Activated CD8-positive, alpha-beta T cell treated with anti-CD3 and anti-CD28 coated beads for 36 hours (primary cell): ENCODE measurements around the gene CRTC1. TPM values are rescaled to one million over a fixed set of nuclear protein-coding genes. Genes with fewer than 3 reads are reported as not detected.

Experiments used
- ATAC-seq: fragments of 200-7000 bp; cut with Tn5 transposase; one replicate; pipeline ENCODE4 v1.10.0; 2021; ENCODE audit warnings: mild to moderate bottlenecking, moderate library complexity
- CTCF ChIA-PET: fragments of 350-600 bp; sonication (Branson Sonifier 250); formaldehyde crosslinking; loops from one replicate; lab custom pipeline; 2021; ENCODE audit warnings: antibody characterized with exemption; lab: Charles Lee
- POLR2A ChIA-PET: fragments of 350-600 bp; sonication (Branson Sonifier 250); formaldehyde crosslinking; loops from one replicate; lab custom pipeline; 2021; ENCODE audit warnings: antibody characterized with exemption; lab: Charles Lee
- DNase-seq: peaks from one replicate; pipeline ENCODE4 v3.0.0-alpha.2; 2020
- H3K27ac Mint-ChIP-seq: one replicate; pipeline ENCODE4 v1.8.0; 2021; ENCODE audit warnings: mild to moderate bottlenecking, mixed read lengths
- H3K27me3 Mint-ChIP-seq: one replicate; pipeline ENCODE4 v1.8.0; 2021; ENCODE audit warnings: mixed read lengths
- H3K36me3 Mint-ChIP-seq: one replicate; pipeline ENCODE4 v1.8.0; 2021; ENCODE audit warnings: low read depth, mixed read lengths
- H3K4me1 Mint-ChIP-seq: one replicate; pipeline ENCODE4 v1.8.0; 2021; ENCODE audit warnings: low read depth, mixed read lengths
- H3K4me3 Mint-ChIP-seq: one replicate; pipeline ENCODE4 v1.8.0; 2021; ENCODE audit warnings: mild to moderate bottlenecking, moderate library complexity, mixed read lengths
- H3K9me3 Mint-ChIP-seq: one replicate; pipeline ENCODE4 v1.8.0; 2021; ENCODE audit warnings: mixed read lengths
- intact Hi-C: fragments of 100-400 bp; cut with micrococcal nuclease; formaldehyde crosslinking; loops from one replicate; pipeline ENCODE4 v1.10.0; 2022
- total RNA-seq, 2 experiments: library from RNA; stranded (reverse); gene quantifications; one replicate each; pipeline ENCODE4 v1.2.3, GENCODE V29; 2021
- TF ChIP-seq, protein P1 (sequence below): fragments of 200-600 bp; IDR thresholded peaks from one replicate; pipeline ENCODE4 v1.8.0; 2022; ENCODE audit warnings: antibody characterized with exemption, mild to moderate bottlenecking

The CRTC1 gene
- total RNA-seq, 2 experiments from 2014 or later = 4.4 to 4.5 TPM

DNA sequence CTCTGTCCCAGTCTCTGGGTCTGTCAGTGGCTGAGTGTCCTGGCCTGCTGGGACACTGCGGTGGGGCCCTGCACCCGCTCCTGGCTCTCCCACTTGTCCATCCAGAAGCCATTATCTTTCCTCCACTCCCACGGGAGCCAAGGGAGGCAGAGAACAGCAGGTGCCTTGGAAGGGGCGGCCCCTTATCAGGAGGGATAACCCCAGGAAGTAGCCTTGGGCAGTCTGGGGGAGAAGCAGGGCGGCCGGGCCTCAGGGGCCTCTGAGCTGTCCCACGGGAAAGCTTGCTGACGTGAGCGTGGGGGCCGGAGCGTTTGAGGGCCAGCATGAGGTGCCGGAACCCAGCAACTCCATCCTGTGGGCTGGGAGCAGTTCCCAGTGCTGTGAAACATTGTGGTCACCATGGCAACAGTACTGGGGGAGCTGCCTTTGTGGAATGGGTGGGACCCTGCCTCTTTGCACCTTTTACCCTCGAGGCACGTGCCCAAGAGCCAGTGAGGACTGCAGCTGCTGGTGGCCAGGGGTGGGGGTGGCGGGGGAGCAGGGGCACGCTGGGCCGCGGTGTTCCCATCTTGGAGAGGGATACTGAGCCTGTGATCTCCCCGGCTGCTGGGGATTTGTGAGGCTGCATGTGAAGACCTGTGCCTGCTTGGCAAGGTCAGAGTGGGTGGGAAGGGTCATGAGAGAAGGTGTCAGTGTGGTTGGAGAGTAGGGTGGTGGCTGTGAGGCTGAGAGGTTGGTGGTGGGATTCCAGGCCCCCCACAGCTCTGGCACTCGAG lies 25.7 kb upstream of the CRTC1 start:
- TF ChIP-seq, protein P1, sequence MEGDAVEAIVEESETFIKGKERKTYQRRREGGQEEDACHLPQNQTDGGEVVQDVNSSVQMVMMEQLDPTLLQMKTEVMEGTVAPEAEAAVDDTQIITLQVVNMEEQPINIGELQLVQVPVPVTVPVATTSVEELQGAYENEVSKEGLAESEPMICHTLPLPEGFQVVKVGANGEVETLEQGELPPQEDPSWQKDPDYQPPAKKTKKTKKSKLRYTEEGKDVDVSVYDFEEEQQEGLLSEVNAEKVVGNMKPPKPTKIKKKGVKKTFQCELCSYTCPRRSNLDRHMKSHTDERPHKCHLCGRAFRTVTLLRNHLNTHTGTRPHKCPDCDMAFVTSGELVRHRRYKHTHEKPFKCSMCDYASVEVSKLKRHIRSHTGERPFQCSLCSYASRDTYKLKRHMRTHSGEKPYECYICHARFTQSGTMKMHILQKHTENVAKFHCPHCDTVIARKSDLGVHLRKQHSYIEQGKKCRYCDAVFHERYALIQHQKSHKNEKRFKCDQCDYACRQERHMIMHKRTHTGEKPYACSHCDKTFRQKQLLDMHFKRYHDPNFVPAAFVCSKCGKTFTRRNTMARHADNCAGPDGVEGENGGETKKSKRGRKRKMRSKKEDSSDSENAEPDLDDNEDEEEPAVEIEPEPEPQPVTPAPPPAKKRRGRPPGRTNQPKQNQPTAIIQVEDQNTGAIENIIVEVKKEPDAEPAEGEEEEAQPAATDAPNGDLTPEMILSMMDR = no peak
- Mint-ChIP-seq H3K36me3 (peaks cover under 1% of the 10 kb centered on the region), H3K27me3 (no peaks in the 10 kb centered on the region), H3K4me3 (no peak overlapping the region), H3K4me1 (peaks cover 4% of the 10 kb centered on the region), H3K27ac (no peak overlapping the region), H3K9me3 (no peaks in the 10 kb centered on the region)
- no peak for ATAC-seq
- intact Hi-C loops = no loop called here
- ChIA-PET CTCF (no interaction called here), POLR2A (no interaction called here)
- DNase-seq = no peak

DNA sequence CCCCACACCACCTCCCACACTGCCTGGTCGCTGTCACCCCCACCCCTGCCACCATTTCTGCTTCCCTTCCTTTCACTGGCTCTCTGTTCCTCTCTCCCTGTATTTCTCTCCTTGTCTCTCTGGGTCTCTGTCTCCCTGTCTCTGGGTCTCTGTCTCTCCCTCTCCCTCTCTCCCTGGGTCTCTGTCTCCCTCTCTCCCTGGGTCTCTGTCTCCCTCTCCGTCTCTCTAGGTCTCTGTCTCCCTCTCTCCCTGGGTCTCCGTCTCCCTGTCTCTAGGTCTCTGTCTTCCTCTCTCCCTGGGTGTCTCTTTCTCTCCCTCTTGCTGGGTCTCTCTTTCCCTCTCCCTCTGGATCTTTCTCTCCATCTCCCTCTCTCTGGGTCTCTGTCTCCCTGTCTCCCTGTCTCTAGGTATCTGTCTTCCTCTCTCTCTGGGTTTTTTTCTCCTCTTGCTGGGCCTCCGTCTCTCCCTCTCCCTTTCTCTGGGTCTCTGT lies 25.1 kb upstream of the CRTC1 start:
- intact Hi-C loops = no loop called here
- Mint-ChIP-seq H3K4me1 (peaks cover 4% of the 10 kb centered on the region), H3K9me3 (no peaks in the 10 kb centered on the region), H3K27me3 (no peaks in the 10 kb centered on the region), H3K4me3 (no peak overlapping the region), H3K36me3 (no peaks in the 10 kb centered on the region), H3K27ac (no peak overlapping the region)
- ATAC-seq (no peak), DNase-seq (no peak)
- ChIA-PET POLR2A (no interaction called here), CTCF (no interaction called here)
- TF ChIP-seq, protein P1 = no peak

DNA sequence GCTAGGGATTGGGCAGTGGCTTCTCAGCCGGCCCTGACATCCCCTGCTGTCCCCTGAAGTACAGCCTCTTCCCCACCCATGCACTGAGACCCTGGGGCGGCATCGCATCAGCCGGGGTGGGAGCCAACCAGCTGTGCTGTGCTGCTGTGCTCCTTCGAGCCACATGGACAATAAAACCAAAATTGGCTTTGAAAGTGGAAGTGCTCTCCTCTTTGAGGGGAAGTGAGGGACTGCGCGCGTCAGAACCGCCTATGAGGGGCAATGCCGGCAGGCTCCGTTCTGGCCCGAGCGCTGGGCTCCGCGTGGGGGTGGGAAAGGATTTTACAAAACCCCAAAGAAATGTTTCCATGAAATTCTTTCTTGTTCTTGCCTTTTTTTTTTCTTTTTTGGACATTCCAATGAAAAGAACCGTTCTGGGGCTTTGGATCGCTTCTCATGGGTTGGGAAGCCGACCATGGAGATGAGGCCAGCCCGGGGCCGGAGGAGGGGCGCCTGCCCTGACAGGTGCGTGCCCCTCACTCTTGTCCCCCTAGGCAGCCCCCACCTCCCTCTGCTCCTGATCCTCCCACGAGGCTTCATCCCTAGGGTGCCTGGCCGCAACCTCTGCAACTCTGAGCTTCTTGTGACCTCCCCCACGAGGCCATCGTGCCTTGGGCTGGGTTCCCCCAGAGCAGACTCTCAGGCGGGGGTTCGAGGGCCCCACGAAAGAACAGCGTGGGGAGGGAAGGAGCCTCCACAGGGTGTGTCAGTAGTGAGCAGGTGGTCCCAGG lies 24.0 kb upstream of the CRTC1 start:
- Mint-ChIP-seq H3K4me1 (peaks cover 10% of the 10 kb centered on the region), H3K27ac (no peak overlapping the region)
- intact Hi-C loops = no loop called here

DNA sequence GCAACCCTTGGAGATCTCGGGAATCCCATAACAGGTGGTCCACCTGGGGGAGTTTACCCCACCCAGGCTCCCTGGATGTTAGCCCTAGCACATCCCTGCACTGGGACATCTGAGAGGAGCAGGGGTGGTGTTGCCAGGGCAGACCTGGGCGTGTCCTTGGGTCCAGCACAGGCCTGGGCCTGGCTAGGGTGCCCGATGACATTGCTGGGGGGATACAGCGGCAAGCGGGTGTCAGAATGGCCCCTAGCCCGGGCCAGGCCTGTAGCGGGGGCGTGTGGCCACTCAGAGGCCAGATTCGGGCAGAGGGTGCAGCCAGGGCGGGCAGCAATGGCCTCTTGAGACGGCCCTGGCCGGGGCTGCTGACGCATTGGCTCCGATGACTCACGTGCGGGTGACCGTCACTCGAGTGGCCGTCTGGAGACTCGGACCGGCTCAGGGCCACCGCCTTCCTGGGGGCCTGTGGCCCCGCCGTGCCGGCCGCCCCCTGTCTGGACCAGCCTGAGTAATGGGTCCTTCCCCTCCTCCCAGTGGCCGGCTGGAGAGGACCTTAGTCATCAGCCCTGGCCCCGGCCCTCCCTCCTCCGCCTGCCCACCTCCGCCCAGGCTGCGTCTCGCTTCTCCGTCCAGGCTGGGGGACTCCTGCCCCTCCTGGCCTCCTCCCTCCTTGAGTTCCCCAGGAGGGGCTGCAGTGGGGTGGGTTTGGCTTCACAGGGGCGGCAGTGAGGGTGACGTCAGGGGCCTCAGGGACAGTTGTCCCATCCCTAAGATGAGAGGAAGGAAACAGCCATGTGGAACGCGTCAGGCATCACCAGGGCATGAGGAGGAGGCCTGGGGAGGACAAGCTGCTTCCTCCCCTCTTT lies 23.2 kb upstream of the CRTC1 start:
- H3K27ac Mint-ChIP-seq = no peak overlapping the region
- no peaks in the 10 kb centered on the region for H3K27me3 Mint-ChIP-seq
- peaks cover 10% of the 10 kb centered on the region for H3K4me1 Mint-ChIP-seq
- no peaks in the 10 kb centered on the region for H3K9me3 Mint-ChIP-seq
- ChIA-PET POLR2A (no interaction called here), CTCF (interaction anchor here (1.0 kb wide), 1 partner anchor 187 kb away, joined by 3 read pairs; no protein-coding TSS in a partner anchor)
- ATAC-seq = no peak
- TF ChIP-seq, protein P1 = no peak
- H3K36me3 Mint-ChIP-seq = no peaks in the 10 kb centered on the region
- intact Hi-C loops = no loop called here
- DNase-seq = no peak
- H3K4me3 Mint-ChIP-seq = no peak overlapping the region

More for the DNA sequence above, 24.0 kb upstream of the CRTC1 start:
- Mint-ChIP-seq H3K9me3 (no peaks in the 10 kb centered on the region), H3K36me3 (no peaks in the 10 kb centered on the region), H3K27me3 (no peaks in the 10 kb centered on the region), H3K4me3 (no peak overlapping the region)
- ChIA-PET POLR2A (no interaction called here), CTCF (no interaction called here)
- no peak for ATAC-seq
- no peak for DNase-seq
- TF ChIP-seq, protein P1 = no peak
